Keratinocyte (primary cell): Measurements from ENCODE around the gene NYNRIN. TPM values are rescaled to one million over a fixed set of nuclear protein-coding genes. Genes with fewer than 3 reads are reported as not detected.

ENCODE experiments used
- DNase-seq: peaks from one replicate; pipeline ENCODE4 v3.0.0-alpha.2; 2011; ENCODE audit warnings: low read depth, missing footprints, low spot score
- FAIRE-seq: peaks from 2 replicates; lab custom pipeline; 2011; peaks lifted over from hg19 to GRCh38; lab: Jason Lieb, UNC
- H2AFZ ChIP-seq: 2 replicates; pipeline ENCODE4 v1.6.0; 2012; ENCODE audit warnings: low read length, control low read depth, inconsistent platforms; ENCODE audit not compliant: control insufficient read depth
- H3K27ac ChIP-seq: 2 replicates; pipeline ENCODE4 v1.5.1; 2011; ENCODE audit warnings: low read length; ENCODE audit not compliant: control insufficient read depth, insufficient read depth
- H3K27me3 ChIP-seq: 3 replicates; pipeline ENCODE4 v1.6.0; 2011; ENCODE audit warnings: low read length; ENCODE audit not compliant: control insufficient read depth, insufficient read depth; ENCODE audit errors: extremely low read depth
- H3K36me3 ChIP-seq, 2 experiments: 2 replicates in 1 of 2; 3 replicates in 1 of 2; pipeline ENCODE4 v1.5.1; 2011; ENCODE audit warnings: low read length in 2 of 2, mild to moderate bottlenecking in 1 of 2; ENCODE audit not compliant: control insufficient read depth in 2 of 2, insufficient read depth in 2 of 2; ENCODE audit errors: extremely low read depth in 1 of 2
- H3K4me1 ChIP-seq: 3 replicates; pipeline ENCODE4 v1.5.1; 2011; ENCODE audit warnings: low read length; ENCODE audit not compliant: control insufficient read depth, insufficient read depth; ENCODE audit errors: extremely low read depth
- H3K4me2 ChIP-seq: 3 replicates; pipeline ENCODE4 v1.6.0; 2011; ENCODE audit warnings: low read depth, low read length; ENCODE audit not compliant: control insufficient read depth, insufficient read depth; ENCODE audit errors: extremely low read depth
- H3K4me3 ChIP-seq, 3 experiments: fragments of 200-600 bp in 1 of 3; sonication (generic) in 1 of 3; 2 replicates in 2 of 3; 3 replicates in 1 of 3; pipeline ENCODE4 v1.5.1; 2011 to 2016; ENCODE audit warnings: low read length in 3 of 3, mild to moderate bottlenecking in 3 of 3, control low read depth in 2 of 3, inconsistent platforms in 1 of 3, low read depth in 1 of 3, mixed read lengths in 1 of 3, mixed run types in 1 of 3, moderate library complexity in 1 of 3; ENCODE audit not compliant: control insufficient read depth in 2 of 3, insufficient read depth in 2 of 3; ENCODE audit errors: extremely low read depth in 1 of 3
- H3K79me2 ChIP-seq: 2 replicates; pipeline ENCODE4 v1.6.0; 2012; ENCODE audit warnings: low read length; ENCODE audit not compliant: control insufficient read depth, insufficient read depth
- H3K9ac ChIP-seq: 3 replicates; pipeline ENCODE4 v1.6.0; 2011; ENCODE audit warnings: low read length; ENCODE audit not compliant: control insufficient read depth, insufficient read depth; ENCODE audit errors: extremely low read depth
- H3K9me1 ChIP-seq: 3 replicates; pipeline ENCODE4 v1.6.0; 2011; ENCODE audit warnings: low read length; ENCODE audit not compliant: control insufficient read depth, insufficient read depth; ENCODE audit errors: extremely low read depth
- H3K9me3 ChIP-seq: 2 replicates; pipeline ENCODE4 v1.5.1; 2012; ENCODE audit warnings: low read depth, low read length; ENCODE audit not compliant: control insufficient read depth
- H4K20me1 ChIP-seq: 3 replicates; pipeline ENCODE4 v1.6.0; 2011; ENCODE audit warnings: low read length; ENCODE audit not compliant: control insufficient read depth, insufficient read depth; ENCODE audit errors: extremely low read depth
- EZH2 ChIP-seq: IDR thresholded peaks from one replicate; pipeline ENCODE4 v1.6.1; 2012; ENCODE audit warnings: inconsistent platforms, mild to moderate bottlenecking, low read length, moderate library complexity
- dilution Hi-C: fragments of 300-500 bp; cut with MboI; formaldehyde crosslinking; loops from one replicate; pipeline ENCODE4 v1.7.0; 2020; ENCODE audit warnings: low sequenced_read_pairs; ENCODE audit not compliant: extremely low pct_ligation_motif_present
- polyA plus RNA-seq, 5 experiments: library from polyadenylated mRNA; depleted of rRNA in 3 of 5; stranded (reverse) in 3 of 5; stranded (forward) in 1 of 5; unstranded in 1 of 5; fragments of >200 nt; gene quantifications; 1 replicate in 1 of 5; 2 replicates in 3 of 5; 3 replicates in 1 of 5; pipeline versions ENCODE4 v1.2.1 to v1.2.3, GENCODE V29; 2011 to 2012; ENCODE audit warnings: missing spikeins in 2 of 5, low read depth in 1 of 5, low replicate concordance in 1 of 5
- TF ChIP-seq, protein P1 (sequence below), 3 experiments: IDR thresholded peaks in 1 of 3; conservative IDR thresholded peaks in 1 of 3; optimal IDR thresholded peaks in 1 of 3; 2 replicates in 2 of 3; 3 replicates in 1 of 3; pipeline versions ENCODE3 to v1.5.1; 2011; ENCODE audit warnings: low read length in 3 of 3, mild to moderate bottlenecking in 3 of 3, moderate library complexity in 2 of 3, control low read depth in 1 of 3, inconsistent platforms in 1 of 3; ENCODE audit not compliant: insufficient read depth in 2 of 3; ENCODE audit errors: extremely low read depth in 1 of 3

The NYNRIN gene
- polyA plus RNA-seq, 1 donor (not counting 4 experiments of a cell fraction or from before 2014, with no cell fraction given) = 4.9 TPM

GRCh38 chr14:24425704-24426103, 26.9 kb downstream of the NYNRIN start:
- no peak overlapping the region for H3K9ac ChIP-seq
- dilution Hi-C loops = no loop called here
- DNase-seq (no peak), FAIRE-seq (peak; percentile 36)
- H3K79me2 ChIP-seq = peaks cover 6% of the 10 kb centered on the region
- no peak for TF ChIP-seq EZH2
- TF ChIP-seq, protein P1, sequence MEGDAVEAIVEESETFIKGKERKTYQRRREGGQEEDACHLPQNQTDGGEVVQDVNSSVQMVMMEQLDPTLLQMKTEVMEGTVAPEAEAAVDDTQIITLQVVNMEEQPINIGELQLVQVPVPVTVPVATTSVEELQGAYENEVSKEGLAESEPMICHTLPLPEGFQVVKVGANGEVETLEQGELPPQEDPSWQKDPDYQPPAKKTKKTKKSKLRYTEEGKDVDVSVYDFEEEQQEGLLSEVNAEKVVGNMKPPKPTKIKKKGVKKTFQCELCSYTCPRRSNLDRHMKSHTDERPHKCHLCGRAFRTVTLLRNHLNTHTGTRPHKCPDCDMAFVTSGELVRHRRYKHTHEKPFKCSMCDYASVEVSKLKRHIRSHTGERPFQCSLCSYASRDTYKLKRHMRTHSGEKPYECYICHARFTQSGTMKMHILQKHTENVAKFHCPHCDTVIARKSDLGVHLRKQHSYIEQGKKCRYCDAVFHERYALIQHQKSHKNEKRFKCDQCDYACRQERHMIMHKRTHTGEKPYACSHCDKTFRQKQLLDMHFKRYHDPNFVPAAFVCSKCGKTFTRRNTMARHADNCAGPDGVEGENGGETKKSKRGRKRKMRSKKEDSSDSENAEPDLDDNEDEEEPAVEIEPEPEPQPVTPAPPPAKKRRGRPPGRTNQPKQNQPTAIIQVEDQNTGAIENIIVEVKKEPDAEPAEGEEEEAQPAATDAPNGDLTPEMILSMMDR (optimal IDR thresholded peaks at IDR 0.05 in 1 of 3, IDR thresholded peaks at IDR 0.05 in 1 of 3, conservative IDR thresholded peaks at IDR 0.05 in 1 of 3; ENCODE audit: extremely low read depth in 1 of 3, insufficient read depth in 2 of 3, low read length in 3 of 3) = no peak
- peak overlapping the region; percentile 48 for H3K4me2 ChIP-seq
- H2AFZ ChIP-seq = no peak overlapping the region
- H3K4me3 ChIP-seq = no peak overlapping the region
- H3K27me3 ChIP-seq = no peaks in the 10 kb centered on the region
- peaks cover 32% of the 10 kb centered on the region for H3K4me1 ChIP-seq
- no peak overlapping the region for H3K27ac ChIP-seq
- H3K9me1 ChIP-seq = no peaks in the 10 kb centered on the region
- H3K36me3 ChIP-seq = no peaks in the 10 kb centered on the region
- H4K20me1 ChIP-seq = no peaks in the 10 kb centered on the region
- no peaks in the 10 kb centered on the region for H3K9me3 ChIP-seq

DNA sequence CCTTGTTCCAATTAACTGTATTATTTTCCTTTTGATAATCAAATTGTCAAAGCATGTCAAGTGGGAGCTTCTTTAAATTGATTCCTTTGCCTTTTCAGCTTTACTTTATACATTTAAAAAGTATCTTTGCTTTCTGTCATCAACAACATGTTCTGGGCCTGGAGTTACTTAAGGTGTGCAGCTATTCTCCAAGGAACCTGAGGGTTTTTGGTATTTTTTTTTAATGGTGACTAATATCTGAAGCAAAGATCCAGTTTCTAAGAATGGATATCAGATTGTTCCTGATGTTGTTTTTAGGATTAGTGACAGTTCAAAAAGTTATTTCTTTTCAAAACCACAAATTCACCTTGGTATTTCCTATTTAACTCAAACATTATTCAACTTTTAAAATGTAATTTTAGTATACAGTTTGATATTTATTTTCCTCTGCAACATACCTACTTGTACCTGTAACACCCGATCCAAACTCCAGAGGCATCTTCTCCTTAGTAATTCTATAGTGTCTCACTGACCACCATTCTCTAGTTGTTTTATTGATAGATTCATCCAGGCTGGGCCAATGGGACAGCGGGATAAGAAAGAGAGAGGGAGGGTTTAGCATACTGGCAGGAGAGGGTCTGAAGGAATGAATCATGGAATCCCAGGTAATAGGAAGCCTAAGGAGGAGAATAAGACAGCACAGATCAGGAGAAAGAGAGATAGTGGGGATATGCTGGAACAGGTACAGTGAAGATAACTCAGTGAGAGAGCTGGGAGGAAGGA, 27.5 kb downstream of the NYNRIN start:
- dilution Hi-C loops = no loop called here
- Histone ChIP-seq H3K4me2 (peak overlapping the region; percentile 48), H2AFZ (peak overlapping the region; percentile 21), H3K4me1 (peaks cover 38% of the 10 kb centered on the region), H3K9me3 (no peaks in the 10 kb centered on the region), H3K4me3 (no peak overlapping the region), H3K36me3 (peaks cover 0 to 2% of the 10 kb centered on the region in 2 experiments), H3K9ac (no peak overlapping the region), H3K27ac (no peak overlapping the region), H4K20me1 (no peaks in the 10 kb centered on the region), H3K27me3 (no peaks in the 10 kb centered on the region), H3K9me1 (no peaks in the 10 kb centered on the region), H3K79me2 (peaks cover 10% of the 10 kb centered on the region)
- TF ChIP-seq, protein P1 (optimal IDR thresholded peaks at IDR 0.05 in 1 of 3, IDR thresholded peaks at IDR 0.05 in 1 of 3, conservative IDR thresholded peaks at IDR 0.05 in 1 of 3; ENCODE audit: extremely low read depth in 1 of 3, insufficient read depth in 2 of 3, low read length in 3 of 3) = no peak
- TF ChIP-seq EZH2 = no peak
- FAIRE-seq = no peak
- no peak for DNase-seq
